ENCODE measurements around the gene GLI2.

GLI2 gene

GRCh38 chr2:120738786-120739437 lies 3.2 kb downstream of the GLI2 start:
- DNase-seq, result no peak

- no peak for DNase-seq
Measured at GRCh38 chr2:120739438-120740090, 3.9 kb downstream of the GLI2 start.

DNA sequence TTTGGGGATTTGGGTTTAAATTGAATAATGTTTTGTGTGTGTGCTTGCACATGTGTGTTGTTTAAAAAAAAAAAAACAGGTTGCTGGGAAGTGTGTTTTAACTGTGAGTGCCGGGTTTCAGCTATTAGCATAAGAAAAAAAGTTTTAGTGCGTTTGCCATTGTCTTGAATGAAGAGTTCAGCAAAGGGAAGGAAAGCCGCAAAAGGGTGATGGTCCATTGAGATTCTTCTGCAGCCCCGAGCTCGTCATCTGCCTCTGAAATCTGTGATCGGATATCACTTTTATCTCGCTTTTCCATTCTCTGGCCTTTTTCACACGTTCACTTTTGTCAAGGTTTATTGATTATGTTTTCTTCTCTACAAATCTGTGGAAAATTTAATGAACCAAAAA lies 4.7 kb downstream of the GLI2 start:
- no peak for DNase-seq

DNA sequence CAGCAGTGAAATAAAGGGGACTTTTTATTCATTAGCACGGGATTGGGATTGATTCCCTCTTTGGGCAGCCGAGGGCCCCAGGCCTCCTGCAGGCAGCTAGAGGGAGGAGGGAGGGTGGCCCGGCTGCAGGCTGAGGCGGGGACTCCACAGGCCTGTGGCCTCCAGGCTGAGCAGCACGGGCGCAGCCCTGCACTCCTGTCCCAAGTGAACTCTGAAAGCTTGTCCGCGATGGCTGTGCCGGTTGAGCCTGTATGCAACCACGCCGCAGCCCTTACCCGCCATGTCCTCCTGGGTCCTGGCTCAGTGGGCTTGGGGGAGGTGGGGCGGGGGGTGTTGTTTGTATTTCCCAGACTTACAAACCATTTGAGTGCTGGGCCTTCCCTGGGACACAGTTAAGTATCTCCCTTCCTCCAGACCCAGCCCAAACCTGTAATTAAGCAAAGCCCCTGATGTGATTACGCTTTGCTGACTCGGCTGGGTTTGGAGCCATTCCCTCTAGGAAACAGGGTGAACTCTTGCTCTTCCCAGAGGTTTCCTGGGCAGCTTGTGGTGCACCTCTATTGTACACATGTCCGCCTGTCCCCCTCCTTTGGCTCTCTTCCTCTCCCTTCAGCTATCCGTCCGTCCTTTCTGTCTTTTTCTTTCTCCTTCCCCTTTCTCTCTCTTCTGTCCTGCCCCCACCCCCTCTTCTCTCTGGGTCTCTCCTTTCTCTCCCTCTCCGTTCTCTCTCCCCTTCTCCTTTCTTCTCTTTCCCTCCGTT lies 5.3 kb downstream of the GLI2 start:
- DNase-seq, result no peak

DNA sequence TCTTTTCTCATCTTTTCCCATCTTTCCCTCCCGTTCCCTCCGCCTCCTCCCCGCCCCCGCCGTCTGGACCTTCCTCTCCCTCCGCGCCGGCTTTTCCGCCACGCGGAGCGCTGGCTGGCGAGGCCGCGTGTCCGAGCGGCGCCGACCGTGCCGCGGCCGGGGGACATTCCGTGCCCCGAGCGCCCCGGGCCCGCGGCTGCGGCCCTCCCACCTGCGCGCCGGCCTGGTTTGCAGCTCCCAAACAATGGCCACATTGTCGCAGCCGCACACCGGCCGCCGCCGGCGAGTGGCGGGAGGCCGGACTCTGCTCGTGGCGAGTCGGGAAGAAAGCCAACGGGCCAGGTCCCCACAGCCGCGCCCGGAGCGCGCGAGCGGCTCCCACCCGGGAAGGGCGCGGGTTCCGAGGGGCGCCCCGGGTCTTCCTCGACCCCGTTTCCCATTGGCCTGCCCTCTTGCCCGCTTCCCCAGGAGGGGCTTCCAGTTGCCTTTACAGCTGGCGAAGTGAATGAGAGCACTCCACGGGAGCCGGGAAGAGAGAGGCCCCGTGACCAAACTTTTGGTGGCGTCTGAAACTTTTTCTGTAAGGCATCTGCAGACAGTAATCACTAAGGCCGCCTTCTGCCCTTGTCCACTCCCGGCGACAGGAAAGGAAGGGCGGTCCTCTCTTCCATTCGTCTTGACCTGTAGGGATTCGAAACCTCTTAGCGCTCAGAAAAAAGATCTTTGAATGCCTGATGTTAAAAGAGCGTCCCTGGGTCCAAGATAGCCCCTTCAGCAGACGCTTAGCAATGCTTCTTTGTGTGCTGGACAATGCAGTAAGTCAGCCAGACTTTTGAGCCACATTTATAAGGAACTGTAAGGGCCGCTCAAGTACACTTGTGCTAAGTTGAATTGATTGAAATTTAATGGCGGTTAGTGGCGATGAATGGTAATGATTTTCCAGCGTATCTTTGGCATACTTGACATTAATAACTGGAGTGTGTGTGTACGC lies 6.2 kb downstream of the GLI2 start:
- DNase-seq, result no peak

GRCh38 chr2:120743657-120744056 lies 8.0 kb downstream of the GLI2 start:
- DNase-seq, result no peak

- DNase-seq, result no peak
Measured at GRCh38 chr2:120744817-120745216, 9.1 kb downstream of the GLI2 start.

DNA sequence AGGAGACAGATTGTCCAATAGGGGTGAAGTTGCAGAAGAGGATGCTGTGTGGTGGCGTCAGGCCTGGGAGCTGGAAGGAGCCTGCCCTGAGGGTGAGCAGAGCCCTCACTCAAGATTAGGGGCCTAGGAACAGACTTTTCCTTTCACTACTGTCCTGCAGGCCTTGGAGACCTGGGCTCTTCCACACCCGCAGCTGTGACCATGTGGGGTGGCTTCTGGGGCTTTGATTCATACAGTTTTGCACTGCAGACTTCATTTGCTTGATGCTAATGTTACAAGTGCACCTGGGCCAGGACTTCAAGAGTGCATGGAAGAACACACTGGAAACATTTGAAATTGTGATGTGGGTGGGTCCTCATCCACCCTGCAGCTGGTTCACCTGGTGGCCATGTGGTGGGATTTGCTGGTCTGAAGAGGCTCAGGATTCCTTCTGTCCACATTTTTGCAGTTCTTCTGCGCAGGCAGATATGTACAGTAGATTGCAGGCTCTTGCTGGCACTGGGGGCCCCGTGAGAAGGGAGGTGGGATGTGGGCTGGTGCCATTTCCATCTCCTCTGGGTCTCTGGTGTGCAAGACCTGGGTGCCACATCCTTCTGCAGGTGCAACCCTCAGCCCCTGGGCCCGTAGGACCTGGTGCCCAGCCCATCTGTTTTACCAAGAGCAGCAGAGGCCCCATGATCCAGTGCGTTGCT lies 9.9 kb downstream of the GLI2 start:
- DNase-seq, result no peak

- no peak for DNase-seq
Measured at GRCh38 chr2:120746144-120746543, 10.5 kb downstream of the GLI2 start.

DNA sequence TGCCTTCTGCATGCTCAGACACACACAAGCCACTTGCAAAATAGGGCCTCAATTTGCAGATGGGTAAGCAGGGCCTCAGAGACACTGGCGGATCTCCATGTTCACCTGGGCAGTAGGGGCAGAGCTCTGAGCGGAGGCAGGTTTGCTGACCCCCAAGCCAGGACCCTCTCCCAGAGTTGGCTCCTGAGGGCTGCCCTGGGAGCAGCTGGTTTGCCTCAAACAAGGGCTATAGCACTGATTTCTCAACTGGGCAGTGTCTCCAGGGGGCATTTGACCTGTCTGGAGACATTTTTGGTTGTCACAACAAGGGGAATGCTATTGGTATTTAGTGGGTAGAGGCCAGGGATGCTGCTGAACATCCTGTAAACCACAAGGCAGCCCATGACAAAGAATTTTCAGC lies 11.6 kb downstream of the GLI2 start:
- DNase-seq, result no peak

DNA sequence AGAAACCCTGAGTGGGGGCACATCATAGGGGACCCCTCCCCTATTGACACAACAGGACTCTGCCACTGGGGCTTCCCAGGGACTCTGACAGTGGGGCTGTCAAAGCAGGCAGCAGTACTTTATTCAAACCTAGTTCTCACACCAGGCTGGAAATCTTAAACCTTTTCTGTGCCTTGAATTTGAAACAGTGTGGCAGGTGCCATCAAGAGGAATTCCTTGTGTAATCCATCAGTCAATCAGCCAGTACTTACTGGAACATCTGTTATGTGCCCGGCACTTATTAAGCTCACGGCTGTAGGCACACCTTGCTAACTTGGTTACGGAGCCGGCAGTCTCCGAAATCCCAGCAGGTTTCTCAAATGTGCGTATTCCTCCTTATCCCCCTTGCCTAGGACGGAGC lies 12.0 kb downstream of the GLI2 start:
- no peak for DNase-seq

- DNase-seq, result no peak
Measured at GRCh38 chr2:120748310-120748709, 12.6 kb downstream of the GLI2 start.

GRCh38 chr2:120748741-120749140 lies 13.1 kb downstream of the GLI2 start:
- no peak for DNase-seq

DNA sequence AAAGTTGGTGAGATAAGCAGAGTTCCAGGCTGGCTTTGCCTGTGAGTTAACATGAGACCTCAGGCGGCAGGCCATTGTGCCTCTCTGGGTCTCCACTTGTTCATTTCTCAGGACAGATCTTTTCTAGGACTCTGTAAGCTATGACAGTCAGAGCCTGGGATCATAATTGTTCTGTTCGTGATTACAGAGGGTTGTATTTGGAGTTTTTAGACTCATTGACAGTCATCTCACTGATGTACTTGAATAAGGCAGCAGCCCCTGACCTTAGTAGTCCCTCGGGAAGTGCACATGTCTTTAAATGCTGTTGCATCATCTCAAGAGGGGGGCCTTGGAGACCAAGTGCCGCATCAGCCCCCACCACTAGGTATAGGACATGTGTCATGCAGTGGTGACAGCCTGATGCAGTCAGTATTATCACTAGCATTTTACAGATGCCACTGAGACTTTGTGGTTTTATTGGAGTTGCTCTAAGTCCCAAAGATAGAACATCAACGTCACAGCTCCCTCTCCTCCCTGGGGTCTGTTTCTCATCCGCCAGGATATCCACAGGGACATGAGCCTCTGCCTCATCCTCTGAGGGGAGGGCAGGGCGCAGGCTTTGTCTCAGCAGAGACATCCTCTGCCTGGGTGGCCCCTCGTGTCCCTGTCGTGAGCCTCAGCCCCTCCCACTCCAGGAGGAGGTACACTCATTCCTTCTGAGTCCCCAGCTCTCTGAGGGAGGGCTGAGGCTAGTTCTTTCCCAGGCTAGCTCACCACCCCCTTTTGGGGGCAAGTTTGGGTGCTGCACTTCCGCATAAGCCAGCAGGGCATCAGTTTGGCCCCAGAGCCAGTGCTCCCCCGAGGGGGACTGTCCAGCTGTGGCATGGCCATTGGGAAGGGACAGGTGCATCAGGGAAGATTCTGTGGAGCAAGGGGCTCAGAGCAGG lies 14.1 kb downstream of the GLI2 start:
- no peak for DNase-seq

- DNase-seq, result no peak
Measured at GRCh38 chr2:120750488-120751210, 15.0 kb downstream of the GLI2 start.

- DNase-seq, result peak; percentile 11
Measured at GRCh38 chr2:120751553-120751952, 15.9 kb downstream of the GLI2 start.

DNA sequence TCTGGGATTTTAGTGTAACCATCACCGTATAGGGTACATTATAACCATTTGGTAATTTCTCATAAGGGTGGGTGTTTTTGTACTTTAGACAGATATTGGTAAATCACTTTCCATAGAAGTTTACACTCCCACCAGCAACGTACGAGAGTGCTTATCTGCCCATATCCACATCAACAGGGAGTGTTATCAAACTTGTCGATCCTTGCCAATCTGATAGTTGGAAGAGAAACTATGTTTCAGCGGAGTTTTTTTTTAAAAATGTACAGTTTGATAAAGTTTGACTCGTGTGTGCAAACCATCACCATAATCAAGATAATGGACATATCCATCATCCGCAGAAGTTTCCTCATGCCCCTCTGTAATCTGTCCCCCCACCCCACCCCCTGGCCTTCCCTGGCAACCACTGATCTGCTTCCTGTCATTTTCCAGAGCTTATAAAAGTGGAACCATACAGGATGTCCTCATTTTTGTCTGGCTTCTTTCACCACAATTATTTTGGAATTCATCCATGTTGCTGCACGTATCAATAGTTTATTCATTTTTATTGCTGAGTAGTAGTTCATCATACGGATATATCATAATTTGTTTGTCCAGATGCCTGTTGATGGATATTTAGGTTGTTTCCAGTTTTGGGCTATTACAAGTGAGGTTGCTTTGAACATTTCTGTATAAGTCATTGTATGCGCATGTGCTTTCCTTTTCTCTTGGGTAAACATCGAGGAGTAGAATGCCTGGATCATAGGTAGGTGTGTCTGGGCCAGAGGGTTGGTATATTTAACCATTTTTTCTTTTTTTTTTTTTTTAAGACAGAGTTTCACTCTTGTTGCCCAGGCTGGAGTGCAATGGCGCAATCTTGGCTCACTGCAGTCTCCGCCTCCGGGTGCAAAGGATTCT lies 18.6 kb downstream of the GLI2 start:
- no peak for DNase-seq

DNA sequence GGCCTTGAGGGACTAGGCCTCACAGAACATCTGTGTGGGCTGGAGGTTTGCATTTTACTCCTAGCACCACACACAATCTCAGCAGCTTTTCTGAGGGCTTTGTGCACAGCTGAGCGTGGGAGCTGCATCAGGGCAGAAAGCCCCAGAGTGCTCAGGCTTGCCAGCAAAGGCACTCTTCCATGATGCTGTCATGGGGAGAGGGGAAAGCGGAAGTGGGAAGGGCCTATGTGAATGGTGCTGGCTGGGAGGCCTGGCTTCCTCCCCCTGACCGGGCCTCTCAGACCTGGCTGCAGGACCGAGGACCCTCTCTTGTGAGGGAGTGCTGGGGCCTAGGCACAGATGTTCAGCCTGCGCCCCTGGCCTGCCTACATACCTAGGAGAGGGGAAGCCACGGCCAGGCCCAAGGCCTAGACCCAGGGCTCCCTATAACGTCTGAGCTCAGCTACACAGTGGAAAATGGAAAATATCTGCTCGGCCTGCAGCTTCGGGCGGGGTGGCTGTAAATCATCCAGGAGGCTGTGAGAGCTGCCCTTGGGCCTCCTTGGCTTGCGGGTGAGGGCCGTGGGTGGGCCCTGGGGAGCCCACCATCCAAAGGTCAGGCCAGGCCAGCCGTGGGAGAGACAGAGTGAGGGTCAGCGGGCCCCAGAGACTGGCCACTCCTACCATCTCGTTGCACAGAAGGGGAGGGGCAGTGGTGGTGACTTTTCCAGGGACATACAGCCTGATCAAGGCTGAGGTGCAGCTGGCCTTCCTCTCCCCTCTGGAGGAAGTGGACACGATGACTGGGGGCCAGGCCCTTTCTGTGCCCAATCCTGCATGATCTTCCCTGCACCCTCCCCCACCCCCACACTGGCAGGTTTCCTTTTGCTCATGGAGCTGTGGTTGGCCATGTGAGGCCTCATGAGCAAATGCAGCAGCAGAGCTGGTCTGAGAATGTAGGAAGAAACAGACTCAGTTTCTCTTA lies 22.8 kb downstream of the GLI2 start:
- peak; percentile 68 for DNase-seq
